ENCODE data around the gene SERHL2.
"Not testable (repeated sequence)": the region's sequence is repeated elsewhere in the genome, so short reads cannot be mapped to it uniquely, and the experiment has no call there.

SERHL2 gene, protein sequence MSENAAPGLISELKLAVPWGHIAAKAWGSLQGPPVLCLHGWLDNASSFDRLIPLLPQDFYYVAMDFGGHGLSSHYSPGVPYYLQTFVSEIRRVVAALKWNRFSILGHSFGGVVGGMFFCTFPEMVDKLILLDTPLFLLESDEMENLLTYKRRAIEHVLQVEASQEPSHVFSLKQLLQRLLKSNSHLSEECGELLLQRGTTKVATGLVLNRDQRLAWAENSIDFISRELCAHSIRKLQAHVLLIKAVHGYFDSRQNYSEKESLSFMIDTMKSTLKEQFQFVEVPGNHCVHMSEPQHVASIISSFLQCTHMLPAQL

DNA sequence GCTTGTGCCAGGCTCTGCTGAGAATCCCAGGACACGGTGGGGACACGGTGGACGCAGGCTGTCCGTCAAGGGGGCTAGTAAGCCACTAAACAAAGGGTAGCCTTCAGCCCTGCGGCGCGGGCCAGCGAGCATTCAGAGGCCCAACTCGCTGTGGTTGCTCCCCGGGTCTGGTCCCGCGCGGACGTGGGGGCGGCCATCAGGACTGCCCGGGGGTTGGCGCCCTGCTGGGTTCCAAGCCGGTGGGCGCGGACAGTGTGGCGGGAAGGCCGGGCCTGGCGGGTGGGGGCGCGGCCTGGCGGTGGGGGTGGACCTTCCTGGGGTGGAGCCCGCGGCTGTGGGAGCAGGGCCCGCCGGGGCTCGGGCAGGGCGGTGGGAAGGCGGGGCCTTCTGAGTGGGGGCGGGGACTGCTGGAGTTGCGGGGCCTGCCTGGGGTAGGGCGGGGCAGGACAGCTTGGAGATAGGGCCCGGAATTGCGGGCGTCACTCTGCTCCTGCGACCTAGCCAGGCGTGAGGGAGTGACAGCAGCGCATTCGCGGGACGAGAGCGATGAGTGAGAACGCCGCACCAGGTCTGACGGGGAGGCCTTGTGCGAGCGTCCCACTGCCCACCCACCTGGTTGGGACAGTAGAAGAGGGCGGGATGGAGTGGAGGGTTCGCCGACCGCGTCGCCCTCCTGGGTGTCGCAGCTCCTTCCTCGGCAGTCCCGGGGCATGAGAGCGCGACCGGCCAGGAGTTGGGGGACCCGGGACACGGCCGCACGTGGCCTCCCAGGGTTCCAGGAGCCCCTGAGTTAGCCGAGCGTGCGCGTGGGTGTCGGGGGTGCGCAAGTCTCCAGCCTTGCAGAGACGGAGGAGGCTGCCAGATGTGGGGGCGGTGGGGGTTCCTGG lies at the start of gene SERHL2:
Gene SERHL2, plus strand, starts transcription at position 482 of the 887 bp plus-strand sequence. Its CDS starts 65 bp downstream, at position 547.
- DNase-seq, result peak; percentile 90

DNA sequence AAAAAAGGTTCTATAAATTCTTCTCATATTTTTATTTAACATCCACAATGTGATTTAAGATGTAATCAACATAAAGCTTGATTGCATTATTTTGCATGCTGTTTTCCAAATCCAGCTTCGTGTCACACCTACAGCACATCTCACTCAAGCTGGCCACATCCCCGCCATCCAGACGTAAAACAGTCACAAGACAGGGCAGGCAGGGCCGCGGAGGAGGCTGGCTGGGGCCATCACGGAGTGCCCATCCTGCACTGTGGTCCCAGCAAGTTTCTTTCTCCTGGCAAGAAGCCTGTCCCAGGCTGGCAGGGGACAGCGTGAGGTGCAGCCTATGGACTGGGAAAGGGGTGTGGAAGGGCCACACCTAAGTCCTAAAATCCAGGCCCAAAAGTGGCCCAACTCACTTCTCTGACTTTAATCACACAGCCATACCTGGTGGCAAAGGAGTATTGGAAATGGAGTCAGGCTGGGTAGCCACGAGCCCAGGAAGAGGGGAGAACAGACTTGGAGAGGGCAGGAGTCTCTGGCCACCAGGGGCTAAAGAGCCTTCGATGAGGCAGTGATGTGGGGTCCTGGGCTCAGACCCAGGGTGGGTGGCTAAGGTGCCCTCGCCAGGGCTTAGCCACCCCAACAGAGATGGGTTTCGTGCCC lies 45.3 kb upstream of the SERHL2 start:
- not testable (repeated sequence) for DNase-seq

DNA sequence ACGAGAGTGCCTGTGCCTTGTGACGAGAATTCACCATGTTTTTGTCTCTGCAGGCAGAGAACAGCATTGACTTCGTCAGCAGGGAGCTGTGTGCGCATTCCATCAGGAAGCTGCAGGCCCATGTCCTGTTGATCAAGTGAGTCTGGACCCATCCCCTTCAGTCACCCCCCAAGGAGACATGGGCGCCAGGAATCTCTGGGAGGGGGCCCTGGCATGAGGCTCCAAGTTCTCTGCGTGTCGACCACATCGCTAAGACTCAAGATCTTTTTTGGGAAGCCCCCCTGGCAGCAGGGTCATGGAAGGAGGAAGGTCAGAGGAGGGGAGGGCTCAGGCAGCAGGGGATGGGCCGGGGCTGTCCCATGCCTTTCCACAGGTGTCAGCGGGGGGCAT lies 44.8 kb upstream of the SERHL2 start:
- DNase-seq, result not testable (repeated sequence)

DNA sequence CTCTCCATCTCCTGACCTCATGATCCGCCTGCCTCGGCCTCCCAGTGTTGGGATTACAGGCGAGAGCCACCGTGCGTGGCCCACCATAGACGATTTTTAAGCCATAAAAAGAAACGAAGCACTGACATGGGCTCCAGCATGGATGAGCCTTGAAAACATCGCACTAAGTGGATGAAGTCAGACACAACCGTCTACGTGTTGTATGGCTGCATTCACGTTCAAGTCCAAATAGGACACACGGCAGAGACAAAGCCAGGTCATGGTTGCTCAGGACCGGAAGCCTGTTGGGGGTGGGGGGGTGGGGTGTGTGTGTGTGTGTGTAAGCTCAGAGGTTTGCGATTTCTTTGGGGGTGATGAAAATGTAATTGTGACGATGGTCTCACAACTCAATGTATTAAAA lies 44.2 kb upstream of the SERHL2 start:
- DNase-seq, result no peak

DNA sequence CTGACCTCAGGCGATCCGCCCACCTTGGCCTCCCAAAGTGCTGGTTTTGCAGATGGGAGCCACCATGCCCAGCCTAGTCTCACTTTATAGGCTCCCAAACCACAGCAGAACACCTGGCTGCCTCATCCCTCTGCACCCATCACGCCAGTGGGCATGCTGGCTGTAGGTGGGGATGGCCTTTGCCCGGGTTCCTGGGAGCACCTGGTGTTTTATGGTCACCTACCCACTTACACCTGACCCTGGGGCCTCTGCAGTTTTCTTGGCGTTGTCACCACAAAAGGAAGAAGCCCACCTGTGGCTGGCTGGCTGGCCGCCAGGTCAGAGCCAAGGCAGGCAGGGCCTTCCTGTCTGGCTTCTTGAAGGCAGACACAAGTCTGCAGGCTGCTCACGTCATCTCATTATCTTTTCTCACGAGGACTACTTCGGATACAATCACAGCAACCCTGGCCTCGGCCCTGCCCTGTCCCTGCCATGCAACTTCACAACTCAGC lies 42.3 kb upstream of the SERHL2 start:
- DNase-seq, result no peak

DNA sequence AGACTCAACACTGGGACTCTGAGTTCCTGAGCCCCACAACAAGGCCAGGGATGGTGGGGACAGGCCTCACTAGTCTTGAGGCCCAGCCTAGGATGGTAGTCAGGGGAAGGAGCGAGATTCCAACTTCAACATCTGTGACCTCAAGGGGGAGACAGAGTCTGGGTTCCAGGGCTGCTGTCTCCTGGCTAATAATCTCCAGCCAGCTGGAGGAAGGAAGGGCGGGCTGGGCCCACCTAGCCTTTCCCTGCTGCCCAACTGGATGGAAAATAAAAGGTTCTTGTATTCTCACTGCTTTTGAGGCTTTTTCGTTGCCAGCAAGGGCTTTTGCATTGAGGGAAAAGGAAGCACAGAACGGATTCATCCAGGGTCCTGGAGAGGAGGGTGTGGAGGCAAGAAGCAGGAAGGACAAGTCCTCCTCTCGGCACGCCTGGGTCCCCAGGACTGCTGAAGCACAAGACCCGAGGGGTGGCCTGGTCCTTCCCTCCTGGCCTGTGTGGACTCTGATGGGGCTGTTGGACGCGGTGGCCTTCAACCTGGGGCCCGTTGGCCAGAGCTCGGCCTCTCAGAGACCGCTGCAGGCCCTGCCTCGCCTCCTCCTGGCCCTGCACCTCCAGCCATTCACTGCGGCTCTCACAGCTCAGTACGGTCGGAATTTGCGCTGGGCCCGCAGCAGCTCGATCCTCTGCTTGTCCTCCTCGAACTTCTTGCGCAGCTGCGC lies 41.3 kb upstream of the SERHL2 start:
- peak; percentile 52 for DNase-seq

DNA sequence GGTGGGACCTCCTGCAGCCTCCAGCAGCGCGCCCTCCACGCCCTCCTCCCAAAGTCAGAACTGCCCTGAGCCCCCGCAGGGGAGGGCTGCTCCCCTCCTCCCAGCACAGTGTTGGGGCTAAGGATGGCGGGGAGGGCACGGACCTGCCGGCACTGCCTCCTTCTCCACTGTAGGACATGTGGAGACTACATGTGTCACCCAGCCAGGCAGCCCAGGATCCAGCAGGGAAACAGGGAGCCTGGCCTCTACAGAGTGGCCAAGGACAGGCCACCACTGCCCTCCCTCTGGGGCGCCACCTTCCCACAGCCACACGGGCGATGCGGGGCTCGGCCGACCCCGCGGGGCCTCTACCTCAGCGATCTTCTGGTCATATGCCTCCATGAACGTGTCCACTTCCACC lies 39.4 kb upstream of the SERHL2 start:
- DNase-seq, result not testable (repeated sequence)

DNA sequence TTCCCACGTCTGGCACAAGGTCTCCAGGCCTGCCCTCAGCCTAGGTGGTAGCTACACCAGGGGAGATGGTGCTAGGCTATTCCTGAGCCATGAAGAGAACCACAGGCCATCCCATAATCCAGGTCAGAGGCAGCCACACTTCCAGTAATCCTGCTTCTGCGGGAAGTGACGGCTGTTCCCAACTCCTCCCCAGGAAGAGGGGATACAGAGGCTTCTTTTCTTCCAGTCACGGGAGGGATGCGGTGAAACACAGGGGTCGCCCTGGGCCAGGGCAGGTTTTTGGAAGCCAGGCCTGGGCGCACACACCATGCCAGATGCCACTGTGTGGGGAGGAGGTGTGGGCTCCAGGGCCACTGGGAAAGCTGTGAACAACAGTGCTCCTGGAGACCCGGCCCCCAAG lies 38.5 kb upstream of the SERHL2 start:
- DNase-seq, result not testable (repeated sequence)

DNA sequence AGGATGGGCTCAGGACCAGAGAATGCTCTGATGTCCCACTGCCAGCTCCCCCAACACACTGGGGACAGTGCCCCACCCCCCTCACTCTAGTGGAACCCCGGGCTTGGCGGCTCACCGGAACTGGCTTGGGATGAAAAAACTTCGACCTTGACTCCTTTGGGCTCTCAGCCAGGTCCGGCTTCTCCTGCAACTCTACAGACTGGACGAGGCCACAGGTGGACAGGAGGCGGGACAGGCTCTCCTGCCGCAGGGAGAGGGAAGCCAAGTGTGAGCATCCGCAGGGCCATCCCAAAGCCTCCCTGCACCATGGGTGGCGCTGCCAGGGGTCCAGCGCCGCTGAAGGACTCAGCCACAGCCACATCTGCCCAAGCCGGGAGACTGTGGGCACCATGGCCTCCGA lies 37.9 kb upstream of the SERHL2 start:
- DNase-seq, result no peak

DNA sequence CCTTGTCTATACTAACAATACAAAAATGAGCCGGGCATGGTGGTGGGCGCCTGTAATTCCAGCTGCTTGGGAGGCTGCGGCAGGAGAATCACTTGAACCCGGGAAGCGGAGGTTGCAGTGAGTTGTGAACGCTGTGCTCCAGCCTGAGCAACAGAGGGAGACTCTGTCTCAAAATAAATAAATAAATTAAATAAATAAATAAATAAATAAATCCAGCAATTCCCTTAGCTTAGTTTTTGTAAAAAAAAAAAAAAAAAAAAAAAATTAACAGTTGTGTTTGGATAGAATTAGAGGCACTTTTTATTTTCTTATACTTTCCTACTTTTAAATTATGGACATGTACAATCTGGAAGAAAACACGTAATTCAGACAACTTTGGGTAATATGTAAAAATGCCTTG lies 36.7 kb upstream of the SERHL2 start:
- not testable (repeated sequence) for DNase-seq

DNA sequence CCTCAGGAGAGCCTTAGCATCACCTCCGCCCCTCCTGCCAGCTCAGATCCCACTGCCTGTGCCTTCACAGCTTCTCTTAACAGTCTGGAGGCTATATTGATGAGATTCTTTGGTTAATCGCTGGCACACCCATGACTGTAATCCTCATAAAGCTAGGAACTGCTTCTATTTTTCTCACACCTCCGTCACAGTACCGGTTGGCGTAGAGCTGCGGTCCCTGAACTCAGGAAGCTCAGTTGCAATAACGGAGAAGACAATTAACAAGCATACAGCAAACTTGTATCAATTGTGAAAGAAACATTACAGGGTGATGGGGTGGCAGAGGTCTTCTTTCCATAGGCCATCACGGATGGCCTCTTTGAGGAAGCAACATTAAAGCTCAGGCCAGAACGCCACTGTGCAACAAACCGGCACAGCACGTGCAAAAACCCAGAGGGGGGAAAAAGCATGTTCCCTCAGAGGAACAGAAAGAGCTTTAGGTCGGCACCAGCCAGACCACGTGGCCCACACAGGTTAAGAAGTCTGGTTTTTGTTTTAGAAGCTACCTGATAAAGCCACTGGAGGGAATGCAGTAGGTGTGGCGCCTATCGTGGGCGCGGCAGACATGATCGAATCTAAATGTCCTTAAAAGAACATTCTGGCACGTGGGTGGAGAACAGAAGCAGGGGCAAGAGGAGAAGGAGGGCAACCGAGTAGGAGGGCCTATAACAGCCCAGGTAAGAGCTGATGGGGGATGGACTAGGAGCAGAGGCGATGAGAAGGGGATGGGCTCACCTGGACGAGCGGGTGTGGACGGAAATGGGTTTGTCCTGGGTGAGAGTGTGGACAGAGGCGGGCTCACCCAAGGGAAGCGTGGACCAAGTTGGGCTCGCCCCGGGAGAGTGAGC lies 34.9 kb upstream of the SERHL2 start:
- not testable (repeated sequence) for DNase-seq

DNA sequence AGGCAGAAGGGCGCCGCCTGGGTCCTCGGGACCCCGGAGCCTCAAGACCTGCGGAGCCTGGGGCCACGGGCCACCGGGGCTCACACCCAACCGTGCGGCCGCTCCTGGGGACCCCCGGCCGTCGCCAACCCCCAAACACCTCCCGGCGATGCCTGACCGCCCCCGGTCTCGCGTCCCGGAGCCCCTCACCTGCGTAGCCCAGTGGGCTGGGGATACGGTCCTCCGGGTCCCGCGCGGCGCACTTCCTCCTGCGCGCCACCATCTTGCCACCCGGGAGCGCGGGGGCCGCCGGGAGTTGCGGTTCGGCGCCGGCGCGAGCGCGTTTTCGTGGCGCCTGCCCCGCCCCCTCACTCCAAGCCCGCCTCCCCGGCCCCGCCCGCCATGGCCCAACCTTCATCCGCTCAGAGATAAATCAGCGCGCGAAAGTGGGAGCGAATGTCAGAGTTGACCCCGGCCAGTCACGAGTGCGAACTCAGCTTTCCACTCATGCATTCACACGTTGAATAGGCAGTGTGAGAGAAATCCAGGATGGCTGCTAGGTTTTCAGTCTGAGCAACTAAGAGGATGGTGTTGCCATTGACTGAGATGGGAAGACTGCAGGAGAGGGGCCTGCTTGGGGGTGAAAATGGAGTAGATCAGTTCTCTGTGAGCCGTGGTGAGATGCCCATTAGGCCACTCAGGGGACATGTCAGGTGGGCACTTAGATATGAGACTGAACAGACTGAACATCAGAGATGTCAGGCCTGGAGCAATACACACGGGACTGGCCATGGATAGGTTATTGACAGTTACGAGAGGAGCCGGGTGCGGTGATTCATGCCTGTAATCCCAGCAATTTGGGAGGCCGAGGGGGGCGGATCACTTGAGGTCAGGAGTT lies 34.0 kb upstream of the SERHL2 start, which contains the start of gene RRP7A:
Gene RRP7A, minus strand, starts transcription at position 272 of the 877 bp plus-strand sequence. Its CDS starts 10 bp downstream, at position 262.
- DNase-seq, result peak; percentile 88

DNA sequence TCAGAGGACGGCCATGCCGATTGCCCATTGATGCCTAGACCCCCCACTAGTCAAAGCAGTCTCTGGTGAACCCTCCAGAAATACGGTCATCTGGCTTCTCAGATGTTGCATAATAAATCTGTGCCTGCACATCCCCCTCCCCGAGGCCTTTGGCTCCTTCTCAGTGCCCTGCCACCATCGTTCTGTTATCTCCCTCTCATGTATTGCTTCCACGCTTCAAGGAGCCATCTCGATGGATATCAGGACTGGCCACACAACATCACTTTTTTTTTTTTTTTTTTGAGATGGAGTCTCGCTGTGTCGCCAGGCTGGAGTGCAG lies 32.6 kb upstream of the SERHL2 start:
- no peak for DNase-seq

DNA sequence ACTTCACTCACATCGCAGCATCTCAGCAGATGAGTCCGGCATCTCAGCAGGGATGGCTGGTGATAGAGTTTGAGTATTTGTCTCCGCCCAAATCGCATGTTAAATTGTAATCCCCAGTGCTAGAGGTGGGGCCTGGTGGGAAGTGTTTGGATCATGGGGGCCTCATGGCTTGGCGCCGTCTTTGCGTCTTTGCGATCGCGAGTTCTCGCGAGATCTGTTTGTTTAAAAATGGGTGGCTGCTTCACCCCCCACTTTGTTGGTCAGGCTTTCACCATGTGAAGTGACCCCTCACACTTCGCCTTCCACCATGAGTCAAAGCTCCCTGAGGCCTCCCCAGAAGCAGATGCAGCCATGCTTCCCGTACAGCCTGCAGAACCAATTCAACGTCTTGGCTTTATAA lies 31.2 kb upstream of the SERHL2 start:
- no peak for DNase-seq

DNA sequence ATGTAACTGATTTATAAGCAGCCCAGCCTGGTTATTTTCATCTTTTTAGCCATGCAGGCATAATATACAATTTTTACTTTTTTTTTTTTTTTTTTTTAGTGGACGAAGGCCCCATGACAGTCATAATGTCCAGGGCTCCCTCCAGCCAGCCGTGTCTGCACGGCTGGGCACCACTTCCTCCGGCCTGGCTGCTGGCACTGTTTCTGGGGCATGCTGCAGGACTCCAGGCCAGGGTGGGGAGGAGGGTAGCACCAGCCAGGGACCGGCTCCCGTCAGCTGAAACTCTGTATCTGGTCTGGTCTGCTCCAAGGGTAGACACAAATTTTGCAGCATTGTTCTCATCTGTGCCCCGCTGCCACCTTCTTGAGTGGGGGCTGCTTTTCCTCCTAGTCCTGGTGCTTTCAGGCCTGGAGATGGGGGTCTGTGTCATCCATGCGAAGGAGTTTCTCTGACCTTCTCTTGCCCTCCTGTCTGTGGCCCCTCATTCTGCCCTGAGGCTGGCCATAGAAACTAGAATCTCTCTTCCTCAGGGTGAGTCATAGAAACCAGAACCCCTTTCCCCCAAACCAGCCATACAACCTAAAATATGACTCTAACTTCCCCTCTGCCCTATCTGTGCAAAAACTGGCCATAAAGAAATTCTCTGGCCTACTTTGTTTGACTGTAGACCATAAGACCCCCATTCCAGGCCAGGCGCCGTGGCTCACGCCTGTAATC lies 25.0 kb upstream of the SERHL2 start:
- no peak for DNase-seq

DNA sequence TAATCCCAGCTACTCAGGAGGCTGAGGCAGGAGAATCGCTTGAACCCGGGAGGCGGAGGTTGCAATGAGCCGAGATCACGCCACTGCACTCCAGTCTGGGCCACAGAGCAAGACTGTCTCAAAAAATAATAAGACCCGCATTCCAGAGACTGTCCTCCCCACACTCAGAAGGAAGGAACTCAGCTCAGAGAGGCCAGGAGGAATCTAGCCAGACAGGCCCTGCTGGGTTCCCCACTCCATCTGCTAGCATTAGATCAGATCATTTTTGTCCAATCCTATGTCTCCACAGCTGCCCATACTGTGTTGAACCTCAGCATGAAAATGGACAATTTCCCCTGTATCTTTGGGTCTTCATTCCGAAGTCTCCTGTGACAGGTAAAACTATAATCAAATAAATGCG lies 24.3 kb upstream of the SERHL2 start:
- DNase-seq, result not testable (repeated sequence)

DNA sequence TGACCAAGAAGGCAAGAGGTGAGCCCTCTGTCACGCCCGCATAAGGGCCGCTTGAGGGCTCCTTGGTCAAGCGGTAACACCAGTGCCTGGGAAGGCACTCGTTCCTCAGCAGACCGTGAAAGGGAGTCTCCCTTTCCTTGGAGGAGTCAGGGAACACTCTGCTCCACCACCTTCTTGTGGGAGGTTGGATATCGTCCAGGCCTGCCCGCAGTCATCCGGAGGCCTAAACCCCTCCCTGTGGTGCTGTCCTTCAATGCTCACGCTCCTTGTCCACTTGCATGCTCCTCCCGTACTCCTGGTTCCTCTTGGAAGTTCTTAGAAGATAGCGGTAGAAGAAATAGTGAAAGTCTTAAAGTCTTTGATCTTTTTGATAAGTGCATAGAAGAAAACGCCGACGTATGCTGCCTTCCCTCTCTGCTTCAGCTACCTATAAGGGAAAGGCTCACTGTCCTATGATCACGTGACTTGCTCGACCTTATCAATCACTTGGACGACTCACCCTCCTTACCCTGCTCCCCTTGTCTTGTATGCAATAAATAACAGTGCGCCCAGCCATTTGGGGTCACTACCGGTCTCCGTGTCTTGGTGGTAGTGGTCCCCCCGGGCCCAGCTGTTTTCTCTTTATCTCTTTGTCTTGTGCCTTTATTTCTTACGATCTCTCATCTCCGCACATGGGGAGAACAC lies 22.2 kb upstream of the SERHL2 start:
- DNase-seq, result not testable (repeated sequence)

DNA sequence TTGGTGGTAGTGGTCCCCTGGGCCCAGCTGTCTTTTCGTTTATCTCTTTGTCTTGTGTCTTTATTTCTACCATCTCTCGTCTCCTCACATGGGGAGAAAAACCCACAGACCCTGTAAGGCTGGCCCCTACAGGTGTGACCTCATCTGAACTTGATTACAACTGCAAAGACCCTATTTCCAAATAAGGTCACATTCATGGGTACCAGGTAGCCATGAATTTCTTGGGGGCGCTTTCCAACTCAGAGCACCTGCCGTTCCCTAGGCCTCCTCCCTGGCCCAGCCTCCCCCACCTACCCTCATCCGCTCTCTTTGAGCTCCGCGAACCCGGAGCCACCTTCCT lies 20.1 kb upstream of the SERHL2 start:
- DNase-seq, result no peak

DNA sequence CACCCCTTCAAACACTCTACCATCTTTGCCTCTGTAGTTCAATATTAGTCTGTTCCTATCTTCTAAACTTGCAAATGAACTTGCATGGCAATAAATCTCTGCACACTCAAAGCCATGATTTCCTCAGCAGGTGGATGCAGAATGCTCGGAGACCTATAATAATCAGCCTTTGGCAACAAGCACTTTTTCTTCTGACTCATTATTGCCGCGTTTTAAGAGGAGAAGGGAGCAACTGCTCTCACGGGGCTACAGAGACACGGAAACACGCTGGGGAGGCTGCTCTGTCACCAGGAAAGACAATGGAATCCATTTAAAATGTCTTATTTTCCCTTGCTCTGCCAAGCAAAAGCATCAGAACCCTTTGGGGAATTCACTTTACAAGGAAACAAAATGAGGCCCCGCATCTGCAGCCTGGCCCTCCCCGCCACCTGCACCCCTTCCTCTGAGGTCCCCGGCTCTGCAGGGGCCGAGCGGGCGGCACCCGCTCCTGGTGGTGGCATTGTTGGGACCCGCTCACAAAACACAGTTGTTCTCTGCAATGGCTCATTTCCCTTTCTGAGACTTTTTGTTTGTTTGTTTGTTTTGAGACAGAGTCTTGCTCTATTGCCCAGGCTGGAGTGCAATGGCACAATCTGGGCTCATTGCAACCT lies 18.5 kb upstream of the SERHL2 start:
- DNase-seq, result not testable (repeated sequence)

Measured in eye (tissue), 1 donor.